Activated naive CD8-positive, alpha-beta T cell treated with anti-CD3 and anti-CD28 coated beads, Interleukin-2, amount 10 ng/mL, durations not matched to agents 7 days and 5 days (primary cell): ENCODE measurements around the gene LPAR2. TPM values are rescaled to one million over a fixed set of nuclear protein-coding genes. Genes with fewer than 3 reads are reported as not detected.
"Not testable (repeated sequence)": the region's sequence is repeated elsewhere in the genome, so short reads cannot be mapped to it uniquely, and the experiment has no call there.

ENCODE experiments used
- ATAC-seq: fragments of 150-1000 bp; cut with Tn5 transposase; one replicate; pipeline ENCODE4 v1.10.0; 2021; ENCODE audit warnings: low read depth, moderate library complexity
- POLR2A ChIA-PET: fragments of 350-600 bp; sonication (Branson Sonifier 250); formaldehyde crosslinking; loops from one replicate; lab custom pipeline; 2021; ENCODE audit warnings: antibody characterized with exemption; lab: Charles Lee
- DNase-seq: peaks from one replicate; pipeline ENCODE4 v3.0.0; 2021
- H3K27ac Mint-ChIP-seq: one replicate; pipeline ENCODE4 v1.8.0; 2022; ENCODE audit warnings: mild to moderate bottlenecking, mixed read lengths
- H3K27me3 Mint-ChIP-seq: one replicate; pipeline ENCODE4 v1.8.0; 2022; ENCODE audit warnings: mild to moderate bottlenecking, moderate library complexity, mixed read lengths
- H3K36me3 Mint-ChIP-seq: one replicate; pipeline ENCODE4 v1.8.0; 2021; ENCODE audit warnings: mild to moderate bottlenecking, mixed read lengths
- H3K4me1 Mint-ChIP-seq: one replicate; pipeline ENCODE4 v1.8.0; 2021; ENCODE audit warnings: mixed read lengths
- H3K4me3 Mint-ChIP-seq: one replicate; pipeline ENCODE4 v1.8.0; 2022; ENCODE audit warnings: mild to moderate bottlenecking, moderate library complexity, mixed read lengths
- H3K9me3 Mint-ChIP-seq: one replicate; pipeline ENCODE4 v1.8.0; 2021; ENCODE audit warnings: mixed read lengths
- total RNA-seq, 2 experiments: library from RNA; stranded (reverse); gene quantifications; one replicate each; pipeline ENCODE4 v1.2.3, GENCODE V29; 2021

LPAR2 gene
- total RNA-seq, 2 experiments from 2014 or later: 73.6 to 73.8 TPM

- ATAC-seq (no peak), DNase-seq (no peak)
- no peaks in the 10 kb centered on the region for H3K9me3 Mint-ChIP-seq
Observed at GRCh38 chr19:19619181-19619848, 8.7 kb downstream of the LPAR2 start.

GRCh38 chr19:19618219-19619051 lies 9.6 kb downstream of the LPAR2 start, which contains the start of gene PBX4:
Gene PBX4 (minus strand): TSS chr19:19618687. CDS start chr19:19618629, 58 bp downstream.
- ATAC-seq (peak; percentile 94), DNase-seq (peak; percentile 99)
- POLR2A ChIA-PET: interaction anchor here (0.6 to 2.8 kb wide), 11 partner anchors 8 to 79 kb away, joined by 3 to 13 read pairs (median 5); partner anchors contain the start of genes ATP13A1 and ZNF101
- peaks cover 35% of the 10 kb centered on the region for H3K4me1 Mint-ChIP-seq
- peak within 1 kb of the TSS; percentile 87 for H3K27ac Mint-ChIP-seq
- H3K9me3 Mint-ChIP-seq: no peaks in the 10 kb centered on the region
- H3K36me3 Mint-ChIP-seq: peaks cover 15% of the 10 kb centered on the region
- H3K27me3 Mint-ChIP-seq: peaks cover 2% of the 10 kb centered on the region
- peak within 1 kb of the TSS; percentile 86 for H3K4me3 Mint-ChIP-seq

More at GRCh38 chr19:19619181-19619848, 8.7 kb downstream of the LPAR2 start:
- Mint-ChIP-seq H3K36me3 (peaks cover 17% of the 10 kb centered on the region), H3K4me3 (peak overlapping the region; percentile 86), H3K4me1 (peaks cover 37% of the 10 kb centered on the region), H3K27me3 (peaks cover 2% of the 10 kb centered on the region), H3K27ac (peak overlapping the region; percentile 86)
- POLR2A ChIA-PET: interaction anchor here (0.7 to 1.5 kb wide), 6 partner anchors 8 to 45 kb away, joined by 3 to 5 read pairs (median 4); partner anchors contain the start of gene ATP13A1

- DNase-seq (no peak), ATAC-seq (peak; percentile 11)
- Mint-ChIP-seq H3K27me3 (peaks cover 2% of the 10 kb centered on the region), H3K4me1 (peaks cover 38% of the 10 kb centered on the region), H3K9me3 (no peaks in the 10 kb centered on the region), H3K27ac (peak overlapping the region; percentile 18), H3K36me3 (peaks cover 29% of the 10 kb centered on the region), H3K4me3 (peak overlapping the region; percentile 43)
- POLR2A ChIA-PET: interaction anchor here (0.6 to 1.3 kb wide), 5 partner anchors 9 to 18 kb away, joined by 3 to 6 read pairs (median 3); no protein-coding TSS in a partner anchor
Observed at GRCh38 chr19:19615086-19615485, 12.9 kb downstream of the LPAR2 start.

GRCh38 chr19:19613506-19613905 lies 14.5 kb downstream of the LPAR2 start:
- Mint-ChIP-seq H3K4me1 (peaks cover 36% of the 10 kb centered on the region), H3K9me3 (no peaks in the 10 kb centered on the region), H3K4me3 (no peak overlapping the region), H3K27me3 (no peaks in the 10 kb centered on the region), H3K27ac (peak overlapping the region; percentile 36), H3K36me3 (peaks cover 41% of the 10 kb centered on the region)
- DNase-seq: no peak
- POLR2A ChIA-PET: interaction anchor here (0.9 to 2.5 kb wide), 2 partner anchors 11 to 53 kb away, joined by 5 to 10 read pairs; no protein-coding TSS in a partner anchor
- no peak for ATAC-seq

- ATAC-seq: no peak
- no peak overlapping the region for H3K4me3 Mint-ChIP-seq
- no peaks in the 10 kb centered on the region for H3K27me3 Mint-ChIP-seq
- POLR2A ChIA-PET: interaction anchor here (0.6 to 1.6 kb wide), 6 partner anchors 7 to 21 kb away, joined by 3 to 5 read pairs (median 3); no protein-coding TSS in a partner anchor
- no peak overlapping the region for H3K27ac Mint-ChIP-seq
- H3K36me3 Mint-ChIP-seq: peaks cover 42% of the 10 kb centered on the region
- H3K4me1 Mint-ChIP-seq: peaks cover 38% of the 10 kb centered on the region
- H3K9me3 Mint-ChIP-seq: no peaks in the 10 kb centered on the region
- DNase-seq: no peak
Observed at GRCh38 chr19:19610376-19611202, 17.4 kb downstream of the LPAR2 start.

GRCh38 chr19:19606686-19607085 lies 21.3 kb downstream of the LPAR2 start:
- POLR2A ChIA-PET: interaction anchor here (2.3 to 3.1 kb wide), 3 partner anchors 11 to 22 kb away, joined by 6 to 16 read pairs (median 10); partner anchors contain the start of gene PBX4
- not testable (repeated sequence) for H3K27me3 Mint-ChIP-seq, H3K9me3 Mint-ChIP-seq, DNase-seq, ATAC-seq, H3K4me3 Mint-ChIP-seq
- Mint-ChIP-seq H3K36me3 (peaks cover 35% of the 10 kb centered on the region), H3K27ac (peak overlapping the region; percentile 93), H3K4me1 (peaks cover 44% of the 10 kb centered on the region)

GRCh38 chr19:19606021-19606420 lies 22.0 kb downstream of the LPAR2 start:
- peak overlapping the region; percentile 65 for H3K4me3 Mint-ChIP-seq
- DNase-seq (no peak), ATAC-seq (peak; percentile 77)
- POLR2A ChIA-PET: interaction anchor here (0.7 to 3.1 kb wide), 6 partner anchors 8 to 1240 kb away, joined by 4 to 16 read pairs (median 6); partner anchors contain the start of gene PBX4
- H3K9me3 Mint-ChIP-seq: no peaks in the 10 kb centered on the region
- no peaks in the 10 kb centered on the region for H3K27me3 Mint-ChIP-seq
- H3K36me3 Mint-ChIP-seq: peaks cover 40% of the 10 kb centered on the region
- H3K27ac Mint-ChIP-seq: peak overlapping the region; percentile 93
- peaks cover 51% of the 10 kb centered on the region for H3K4me1 Mint-ChIP-seq

GRCh38 chr19:19602713-19603324 lies 25.2 kb downstream of the LPAR2 start:
- H3K4me3 Mint-ChIP-seq: peak overlapping the region; percentile 55
- peak overlapping the region; percentile 86 for H3K27ac Mint-ChIP-seq

GRCh38 chr19:19602136-19602712 lies 25.8 kb downstream of the LPAR2 start:
- Mint-ChIP-seq H3K36me3 (peaks cover 26% of the 10 kb centered on the region), H3K4me1 (peaks cover 61% of the 10 kb centered on the region), H3K9me3 (no peaks in the 10 kb centered on the region), H3K27me3 (no peaks in the 10 kb centered on the region), H3K4me3 (peak overlapping the region; percentile 55), H3K27ac (peak overlapping the region; percentile 86)
- DNase-seq: no peak
- POLR2A ChIA-PET: interaction anchor here (0.8 to 2.4 kb wide), 8 partner anchors 11 to 143 kb away, joined by 3 to 10 read pairs (median 5); partner anchors contain the start of genes NDUFA13, PBX4 and TSSK6
- no peak for ATAC-seq

More at GRCh38 chr19:19602713-19603324, 25.2 kb downstream of the LPAR2 start:
- H3K9me3 Mint-ChIP-seq: no peaks in the 10 kb centered on the region
- ATAC-seq (no peak), DNase-seq (no peak)
- H3K4me1 Mint-ChIP-seq: peaks cover 56% of the 10 kb centered on the region
- peaks cover 22% of the 10 kb centered on the region for H3K36me3 Mint-ChIP-seq
- POLR2A ChIA-PET: interaction anchor here (0.5 to 2.4 kb wide), 9 partner anchors 10 to 143 kb away, joined by 3 to 10 read pairs (median 4); partner anchors contain the start of genes NDUFA13, PBX4 and TSSK6
- no peaks in the 10 kb centered on the region for H3K27me3 Mint-ChIP-seq

- peaks cover 60% of the 10 kb centered on the region for H3K4me1 Mint-ChIP-seq
- H3K27me3 Mint-ChIP-seq: no peaks in the 10 kb centered on the region
- DNase-seq (no peak), ATAC-seq (no peak)
- POLR2A ChIA-PET: interaction anchor here (0.6 to 2.3 kb wide), 2 partner anchors 12 to 68 kb away, joined by 3 to 10 read pairs; no protein-coding TSS in a partner anchor
- H3K27ac Mint-ChIP-seq: peak overlapping the region; percentile 86
- no peaks in the 10 kb centered on the region for H3K9me3 Mint-ChIP-seq
- peaks cover 23% of the 10 kb centered on the region for H3K36me3 Mint-ChIP-seq
- H3K4me3 Mint-ChIP-seq: peak overlapping the region; percentile 4
Observed at GRCh38 chr19:19600793-19601330, 27.2 kb downstream of the LPAR2 start.
